ENCODE results near the gene AHCYL1.

DNA sequence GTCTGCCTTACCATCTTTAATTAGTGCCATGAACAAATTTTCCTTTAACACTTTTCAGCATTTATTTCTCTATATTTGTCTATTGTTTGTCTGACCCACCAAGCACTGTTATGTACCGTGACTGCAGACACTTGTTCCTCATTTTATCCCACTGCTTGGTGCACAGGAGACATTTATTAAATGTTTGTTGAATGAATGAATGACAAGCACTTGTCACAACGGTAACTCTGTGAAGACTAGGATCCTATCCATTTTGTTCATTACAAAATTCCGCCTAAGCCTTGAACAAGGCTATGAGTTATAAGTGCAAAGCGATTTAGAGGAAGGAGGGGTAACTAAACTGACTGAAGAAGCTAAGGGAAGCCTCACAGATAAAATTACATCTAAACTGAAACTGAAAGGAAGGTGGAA is 49.5 kb downstream of the AHCYL1 start:
- TF ChIP-seq, protein P1, sequence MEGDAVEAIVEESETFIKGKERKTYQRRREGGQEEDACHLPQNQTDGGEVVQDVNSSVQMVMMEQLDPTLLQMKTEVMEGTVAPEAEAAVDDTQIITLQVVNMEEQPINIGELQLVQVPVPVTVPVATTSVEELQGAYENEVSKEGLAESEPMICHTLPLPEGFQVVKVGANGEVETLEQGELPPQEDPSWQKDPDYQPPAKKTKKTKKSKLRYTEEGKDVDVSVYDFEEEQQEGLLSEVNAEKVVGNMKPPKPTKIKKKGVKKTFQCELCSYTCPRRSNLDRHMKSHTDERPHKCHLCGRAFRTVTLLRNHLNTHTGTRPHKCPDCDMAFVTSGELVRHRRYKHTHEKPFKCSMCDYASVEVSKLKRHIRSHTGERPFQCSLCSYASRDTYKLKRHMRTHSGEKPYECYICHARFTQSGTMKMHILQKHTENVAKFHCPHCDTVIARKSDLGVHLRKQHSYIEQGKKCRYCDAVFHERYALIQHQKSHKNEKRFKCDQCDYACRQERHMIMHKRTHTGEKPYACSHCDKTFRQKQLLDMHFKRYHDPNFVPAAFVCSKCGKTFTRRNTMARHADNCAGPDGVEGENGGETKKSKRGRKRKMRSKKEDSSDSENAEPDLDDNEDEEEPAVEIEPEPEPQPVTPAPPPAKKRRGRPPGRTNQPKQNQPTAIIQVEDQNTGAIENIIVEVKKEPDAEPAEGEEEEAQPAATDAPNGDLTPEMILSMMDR (IDR thresholded peaks at IDR 0.05; ENCODE audit: low read depth, low read length): no peak
- TF ChIP-seq POLR2A (IDR thresholded peaks at IDR 0.05; ENCODE audit: extremely low read depth, insufficient read length): no peak
- no peak for TF ChIP-seq MYC (IDR thresholded peaks at IDR 0.05; ENCODE audit: low read depth, low read length)
- TF ChIP-seq MAX (IDR thresholded peaks at IDR 0.05; ENCODE audit: low read depth, low read length): no peak
